Neural progenitor cell (in vitro differentiated cells): Measurements from ENCODE around the gene CFDP1. TPM values are rescaled to one million over a fixed set of nuclear protein-coding genes. Genes with fewer than 3 reads are reported as not detected.

Experiments
- DNase-seq: peaks from one replicate; pipeline ENCODE4 v3.0.0-alpha.2; 2016; ENCODE audit warnings: low spot score
- H2AFZ ChIP-seq: fragments of 200-600 bp; sonication (generic); replicated peaks from 2 replicates; pipeline ENCODE4 v1.6.1; 2016; ENCODE audit warnings: antibody characterized with exemption
- H3F3A ChIP-seq: fragments of 200-600 bp; sonication (generic); 2 replicates; pipeline ENCODE4 v1.6.1; 2016; ENCODE audit warnings: antibody characterized with exemption, low read depth
- H3K27ac ChIP-seq: fragments of 200-600 bp; sonication (generic); 2 replicates; pipeline ENCODE4 v1.5.1; 2016; ENCODE audit warnings: mild to moderate bottlenecking
- H3K27me3 ChIP-seq: fragments of 200-600 bp; sonication (generic); 2 replicates; pipeline ENCODE4 v1.6.1; 2016; ENCODE audit warnings: mild to moderate bottlenecking, moderate library complexity
- H3K36me3 ChIP-seq: fragments of 200-600 bp; sonication (generic); 2 replicates; pipeline ENCODE4 v1.5.1; 2016
- H3K4me1 ChIP-seq: fragments of 200-600 bp; sonication (generic); 2 replicates; pipeline ENCODE4 v1.6.1; 2016; ENCODE audit warnings: mixed run types
- H3K4me2 ChIP-seq: fragments of 200-600 bp; sonication (generic); 2 replicates; pipeline ENCODE4 v1.6.1; 2016
- H3K4me3 ChIP-seq: fragments of 200-600 bp; sonication (generic); 2 replicates; pipeline ENCODE4 v1.5.1; 2016
- H3K79me2 ChIP-seq: fragments of 200-600 bp; sonication (generic); 2 replicates; pipeline ENCODE4 v1.6.1; 2016; ENCODE audit warnings: low read depth
- H3K9ac ChIP-seq: fragments of 200-600 bp; sonication (generic); 2 replicates; pipeline ENCODE4 v1.6.1; 2016
- H3K9me3 ChIP-seq: fragments of 200-600 bp; sonication (generic); 2 replicates; pipeline ENCODE4 v1.5.1; 2016; ENCODE audit warnings: low read depth
- H4K20me1 ChIP-seq: fragments of 200-600 bp; sonication (generic); 2 replicates; pipeline ENCODE4 v1.6.1; 2016; ENCODE audit warnings: low read depth
- H3K27ac Mint-ChIP-seq: 3 replicates; pipeline ENCODE4 v1.8.0; 2021; ENCODE audit warnings: mixed read lengths
- H3K27me3 Mint-ChIP-seq: 2 replicates; pipeline ENCODE4 v1.8.0; 2022; ENCODE audit warnings: low read depth, mild to moderate bottlenecking, inconsistent platforms, moderate library complexity, mixed read lengths; ENCODE audit not compliant: insufficient read depth
- H3K36me3 Mint-ChIP-seq: 3 replicates; pipeline ENCODE4 v1.8.0; 2021; ENCODE audit warnings: mixed read lengths
- H3K4me1 Mint-ChIP-seq: 3 replicates; pipeline ENCODE4 v1.8.0; 2021; ENCODE audit warnings: mixed read lengths
- H3K4me3 Mint-ChIP-seq: 3 replicates; pipeline ENCODE4 v1.8.0; 2021; ENCODE audit warnings: mild to moderate bottlenecking, moderate library complexity, mixed read lengths
- H3K9me3 Mint-ChIP-seq: 3 replicates; pipeline ENCODE4 v1.8.0; 2020; ENCODE audit warnings: mixed read lengths
- EZH2 ChIP-seq: fragments of 200-600 bp; sonication (generic); IDR thresholded peaks from 2 replicates; pipeline ENCODE4 v1.6.1; 2017; ENCODE audit warnings: antibody characterized with exemption, mild to moderate bottlenecking, moderate library complexity
- EZH2phosphoT487 ChIP-seq: fragments of 200-600 bp; sonication (generic); IDR thresholded peaks from 2 replicates; pipeline ENCODE4 v1.6.1; 2017; ENCODE audit warnings: antibody characterized with exemption
- total RNA-seq: library from RNA; depleted of rRNA; stranded (reverse); fragments of >200 nt; gene quantifications from 2 replicates; pipeline ENCODE4 v1.2.3, GENCODE V29; 2015; ENCODE audit warnings: low replicate concordance
- TF ChIP-seq, protein P1 (sequence below): fragments of 200-600 bp; sonication (generic); IDR thresholded peaks from 2 replicates; pipeline ENCODE4 v1.5.1; 2017; ENCODE audit warnings: antibody characterized with exemption, mild to moderate bottlenecking

Gene CFDP1
- total RNA-seq, 1 donor from 2014 or later = 159 TPM

DNA sequence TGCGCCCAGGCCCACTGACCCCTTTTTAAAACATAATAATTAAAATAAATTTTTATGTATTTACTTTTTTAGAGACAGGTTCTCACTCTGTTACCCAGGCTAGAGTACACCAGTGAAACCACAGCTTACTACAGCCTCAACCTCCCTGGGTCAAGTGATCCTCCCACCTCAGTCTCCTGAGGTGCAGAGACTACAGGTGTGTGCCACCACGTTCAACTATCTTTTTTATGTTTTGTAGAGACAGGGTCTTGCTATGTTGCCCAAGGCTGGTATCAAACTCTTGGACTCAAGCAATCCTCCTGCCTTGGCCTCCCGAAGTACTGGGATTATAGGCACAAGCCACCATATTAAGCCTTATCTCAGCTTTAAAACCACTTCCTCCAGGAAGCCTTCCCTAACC lies 125.8 kb downstream of the CFDP1 start:
- no peak overlapping the region for H3K4me3 Mint-ChIP-seq
- Histone ChIP-seq H3K4me2 (no peak overlapping the region), H3K4me1 (peaks cover 10% of the 10 kb centered on the region), H3K27me3 (no peaks in the 10 kb centered on the region), H3F3A (peaks cover 5% of the 10 kb centered on the region), H3K36me3 (no peaks in the 10 kb centered on the region), H3K79me2 (no peaks in the 10 kb centered on the region), H4K20me1 (peaks cover 9% of the 10 kb centered on the region), H3K9me3 (no peaks in the 10 kb centered on the region), H3K4me3 (no peak overlapping the region), H3K9ac (no peak overlapping the region), H3K27ac (no peak overlapping the region), H2AFZ (no peak overlapping the region)
- DNase-seq = no peak
- TF ChIP-seq, protein P1, sequence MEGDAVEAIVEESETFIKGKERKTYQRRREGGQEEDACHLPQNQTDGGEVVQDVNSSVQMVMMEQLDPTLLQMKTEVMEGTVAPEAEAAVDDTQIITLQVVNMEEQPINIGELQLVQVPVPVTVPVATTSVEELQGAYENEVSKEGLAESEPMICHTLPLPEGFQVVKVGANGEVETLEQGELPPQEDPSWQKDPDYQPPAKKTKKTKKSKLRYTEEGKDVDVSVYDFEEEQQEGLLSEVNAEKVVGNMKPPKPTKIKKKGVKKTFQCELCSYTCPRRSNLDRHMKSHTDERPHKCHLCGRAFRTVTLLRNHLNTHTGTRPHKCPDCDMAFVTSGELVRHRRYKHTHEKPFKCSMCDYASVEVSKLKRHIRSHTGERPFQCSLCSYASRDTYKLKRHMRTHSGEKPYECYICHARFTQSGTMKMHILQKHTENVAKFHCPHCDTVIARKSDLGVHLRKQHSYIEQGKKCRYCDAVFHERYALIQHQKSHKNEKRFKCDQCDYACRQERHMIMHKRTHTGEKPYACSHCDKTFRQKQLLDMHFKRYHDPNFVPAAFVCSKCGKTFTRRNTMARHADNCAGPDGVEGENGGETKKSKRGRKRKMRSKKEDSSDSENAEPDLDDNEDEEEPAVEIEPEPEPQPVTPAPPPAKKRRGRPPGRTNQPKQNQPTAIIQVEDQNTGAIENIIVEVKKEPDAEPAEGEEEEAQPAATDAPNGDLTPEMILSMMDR = no peak
- TF ChIP-seq EZH2 = no peak
- TF ChIP-seq EZH2phosphoT487 = no peak
- H3K9me3 Mint-ChIP-seq = no peaks in the 10 kb centered on the region
- no peak overlapping the region for H3K27ac Mint-ChIP-seq
- H3K27me3 Mint-ChIP-seq = peaks cover 2% of the 10 kb centered on the region
- peaks cover 47% of the 10 kb centered on the region for H3K4me1 Mint-ChIP-seq
- peaks cover 26% of the 10 kb centered on the region for H3K36me3 Mint-ChIP-seq

GRCh38 chr16:75306099-75306762 lies 127.1 kb downstream of the CFDP1 start:
- Histone ChIP-seq H3K9me3 (no peaks in the 10 kb centered on the region), H3K36me3 (no peaks in the 10 kb centered on the region), H3K27me3 (no peaks in the 10 kb centered on the region), H3K4me2 (no peak overlapping the region), H3K4me1 (peaks cover 6% of the 10 kb centered on the region), H3K9ac (no peak overlapping the region), H2AFZ (no peak overlapping the region), H4K20me1 (peaks cover 9% of the 10 kb centered on the region), H3K27ac (no peak overlapping the region), H3K79me2 (no peaks in the 10 kb centered on the region), H3F3A (no peaks in the 10 kb centered on the region), H3K4me3 (no peak overlapping the region)
- peaks cover 29% of the 10 kb centered on the region for H3K36me3 Mint-ChIP-seq
- H3K4me1 Mint-ChIP-seq = peaks cover 43% of the 10 kb centered on the region
- H3K27me3 Mint-ChIP-seq = peaks cover 5% of the 10 kb centered on the region
- TF ChIP-seq EZH2phosphoT487 = no peak
- TF ChIP-seq, protein P1 = no peak
- no peak for TF ChIP-seq EZH2
- no peaks in the 10 kb centered on the region for H3K9me3 Mint-ChIP-seq
- H3K4me3 Mint-ChIP-seq = no peak overlapping the region
- no peak for DNase-seq
- no peak overlapping the region for H3K27ac Mint-ChIP-seq

- no peaks in the 10 kb centered on the region for H3K9me3 ChIP-seq
- no peaks in the 10 kb centered on the region for H3K9me3 Mint-ChIP-seq
- H3K4me2 ChIP-seq = no peak overlapping the region
- H3K27me3 Mint-ChIP-seq = peaks cover 6% of the 10 kb centered on the region
- no peak overlapping the region for H2AFZ ChIP-seq
- H3K27ac Mint-ChIP-seq = no peak overlapping the region
- no peak overlapping the region for H3K9ac ChIP-seq
- no peak overlapping the region for H3K4me3 Mint-ChIP-seq
- H3K79me2 ChIP-seq = no peaks in the 10 kb centered on the region
- H3K27ac ChIP-seq = no peak overlapping the region
- DNase-seq = no peak
- peaks cover 6% of the 10 kb centered on the region for H3K4me1 ChIP-seq
- H3K4me3 ChIP-seq = no peak overlapping the region
- no peaks in the 10 kb centered on the region for H3K36me3 ChIP-seq
- no peaks in the 10 kb centered on the region for H3F3A ChIP-seq
- no peaks in the 10 kb centered on the region for H3K27me3 ChIP-seq
- peaks cover 35% of the 10 kb centered on the region for H3K36me3 Mint-ChIP-seq
- TF ChIP-seq EZH2 (no peak), EZH2phosphoT487 (no peak)
- TF ChIP-seq, protein P1 = no peak
- peaks cover 9% of the 10 kb centered on the region for H4K20me1 ChIP-seq
- peaks cover 40% of the 10 kb centered on the region for H3K4me1 Mint-ChIP-seq
Observed at GRCh38 chr16:75305364-75306098, 127.8 kb downstream of the CFDP1 start.
